ENCODE data around the gene GNB1L.
"Not testable (repeated sequence)": the region's sequence is repeated elsewhere in the genome, so short reads cannot be mapped to it uniquely, and the experiment has no call there.

DNA sequence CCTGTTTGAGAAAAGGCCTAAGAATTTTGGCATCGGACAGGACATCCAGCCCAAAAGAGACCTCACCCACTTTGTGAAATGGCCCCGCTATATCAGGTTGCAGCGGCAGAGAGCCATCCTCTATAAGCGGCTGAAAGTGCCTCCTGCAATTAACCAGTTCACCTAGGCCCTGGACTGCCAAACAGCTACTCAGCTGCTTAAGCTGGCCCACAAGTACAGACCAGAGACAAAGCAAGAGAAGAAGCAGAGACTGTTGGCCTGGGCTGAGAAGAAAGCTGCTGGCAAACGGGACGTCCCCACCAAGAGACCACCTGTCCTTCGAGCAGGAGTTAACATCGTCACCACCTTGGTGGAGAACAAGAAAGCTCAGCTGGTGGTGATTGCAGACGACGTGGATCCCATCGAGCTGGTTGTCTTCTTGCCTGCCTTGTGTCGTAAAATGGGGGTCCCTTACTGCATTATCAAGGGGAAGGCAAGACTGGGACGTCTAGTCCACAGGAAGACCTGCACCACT lies 62.2 kb downstream of the GNB1L start:
- TF ChIP-seq CTCF (IDR thresholded peaks at IDR 0.05; ENCODE audit: low read depth, low read length); EZH2phosphoT487 (IDR thresholded peaks at IDR 0.05; ENCODE audit: low read depth): not testable (repeated sequence)
